Upper lobe of left lung (tissue), 4 donors: ENCODE data around the gene FLAD1.

Experiments
- CTCF ChIP-seq, 6 experiments: fragments of 450-650 bp in 4 of 6; fragments of 200-600 bp in 2 of 6; sonication (generic) in 2 of 6; IDR thresholded peaks; one replicate each; pipeline ENCODE4 v1.5.1; 2016 to 2019; ENCODE audit warnings: antibody characterized with exemption in 6 of 6
- EP300 ChIP-seq, 4 donors: sonication (generic); formaldehyde crosslinking; IDR thresholded peaks; one replicate each; pipeline ENCODE4 v1.5.1; 2017; ENCODE audit warnings: antibody characterized with exemption in 4 of 4, control low read depth in 2 of 4
- POLR2AphosphoS5 ChIP-seq, 2 donors: sonication (generic); formaldehyde crosslinking; IDR thresholded peaks; one replicate each; pipeline ENCODE4 v1.5.1; 2017; ENCODE audit warnings: antibody characterized with exemption in 2 of 2

- TF ChIP-seq CTCF (IDR thresholded peaks at IDR 0.05) (no peak), EP300 (IDR thresholded peaks at IDR 0.05) (no peak), POLR2AphosphoS5 (IDR thresholded peaks at IDR 0.05) (no peak)
These were observed 26.0 kb upstream of the FLAD1 start for GRCh38 chr1:154957091-154957657.
